ENCODE results near the gene OR10H1.
"Not testable (repeated sequence)": the region's sequence is repeated elsewhere in the genome, so short reads cannot be mapped to it uniquely, and the experiment has no call there.

OR10H1 gene

DNA sequence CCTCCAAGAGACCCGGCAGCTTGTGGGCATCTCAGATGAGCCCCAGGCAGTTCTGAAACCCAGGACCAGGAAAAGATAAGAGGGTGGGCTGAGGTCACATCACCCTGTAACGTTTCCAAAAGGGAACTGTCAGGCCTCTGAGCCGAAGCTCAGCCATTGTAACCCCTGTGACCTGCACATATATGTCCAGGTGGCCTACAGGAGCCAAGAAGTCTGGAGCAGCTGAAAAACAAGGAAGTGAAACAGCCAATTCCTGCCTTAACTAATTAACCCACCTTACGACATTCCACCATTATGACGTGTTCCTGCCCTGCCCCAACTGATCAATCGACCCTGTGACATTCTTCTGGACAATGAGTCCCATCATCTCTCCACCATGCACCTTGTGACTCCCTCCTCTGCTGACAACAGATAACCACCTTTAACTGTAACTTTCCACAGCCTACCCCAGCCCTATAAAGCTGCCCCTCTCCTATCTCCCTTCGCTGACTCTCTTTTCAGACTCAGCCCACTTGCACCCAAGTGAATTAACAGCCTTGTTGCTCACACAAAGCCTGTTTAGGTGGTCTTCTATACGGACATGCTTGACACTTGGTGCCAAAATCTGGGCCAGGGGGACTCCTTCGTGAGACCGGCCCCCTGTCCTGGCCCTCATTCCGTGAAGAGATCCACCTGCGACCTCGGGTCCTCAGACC is 13.3 kb upstream of the OR10H1 start:
- not testable (repeated sequence) for DNase-seq (ENCODE audit: low read depth in 3 of 3)

DNA sequence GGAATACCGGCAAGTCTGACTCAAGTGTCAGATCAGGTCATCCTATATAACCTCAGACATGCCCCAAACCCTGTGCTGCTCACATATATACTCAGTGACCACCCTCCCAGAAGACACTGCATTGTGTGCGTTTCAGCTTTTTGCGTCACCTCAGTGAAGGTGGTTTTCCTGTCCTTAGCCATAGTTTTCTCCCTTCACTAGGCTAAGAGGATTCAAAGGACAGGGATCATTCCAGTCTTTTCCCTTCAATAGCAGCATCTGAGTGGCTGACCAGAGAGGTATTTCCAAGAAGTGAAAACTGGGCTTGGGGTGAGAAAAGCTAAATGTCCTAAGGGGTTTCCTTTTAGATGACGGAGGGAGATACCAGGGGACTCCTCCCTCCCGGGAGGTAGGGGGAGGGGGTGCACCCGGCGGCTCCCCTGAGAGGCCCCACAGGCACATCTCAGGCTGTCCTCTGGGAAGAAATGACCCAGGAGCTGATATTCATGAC is 12.7 kb upstream of the OR10H1 start:
- DNase-seq (ENCODE audit: low read depth in 3 of 3): no peak

DNA sequence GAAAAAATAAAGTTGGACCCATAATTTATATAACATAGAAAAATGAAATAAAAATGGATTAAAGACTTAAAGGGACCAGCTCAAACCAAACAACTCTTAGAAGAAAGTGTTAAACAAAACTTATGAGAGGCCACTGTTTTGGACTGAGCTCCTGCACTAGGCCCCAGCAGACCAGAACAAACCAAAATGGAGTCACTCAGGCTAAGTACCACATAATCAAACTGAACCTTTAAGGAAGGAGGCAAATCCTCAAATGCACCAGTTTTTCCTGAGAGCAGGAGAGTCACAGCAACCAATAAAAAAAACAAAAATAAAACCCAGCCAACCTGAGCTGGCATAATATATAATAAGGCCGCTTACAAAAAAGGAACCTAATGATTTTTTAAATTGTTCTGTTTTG is 10.3 kb upstream of the OR10H1 start:
- no peak for DNase-seq (ENCODE audit: low read depth in 3 of 3)

DNA sequence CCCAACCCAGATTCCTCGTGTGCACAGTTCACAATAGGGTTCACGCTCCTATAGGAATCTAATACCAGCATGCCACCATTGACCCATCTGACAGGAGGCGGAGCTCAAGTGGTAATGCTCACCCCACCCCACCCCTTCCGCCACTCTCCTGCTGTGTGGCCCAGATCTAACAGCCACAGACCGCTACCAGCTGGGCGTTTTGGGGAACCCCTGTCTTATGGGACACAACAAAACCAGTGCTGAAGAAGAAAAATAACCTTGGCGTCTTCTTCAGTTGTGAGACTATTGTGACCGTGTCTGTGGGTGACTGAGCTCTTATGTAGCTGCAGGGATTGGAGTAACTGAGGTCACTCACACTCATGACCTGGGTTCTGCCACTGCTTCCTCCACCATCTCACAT is 5.2 kb upstream of the OR10H1 start:
- no peak for DNase-seq (ENCODE audit: low read depth in 3 of 3)

DNA sequence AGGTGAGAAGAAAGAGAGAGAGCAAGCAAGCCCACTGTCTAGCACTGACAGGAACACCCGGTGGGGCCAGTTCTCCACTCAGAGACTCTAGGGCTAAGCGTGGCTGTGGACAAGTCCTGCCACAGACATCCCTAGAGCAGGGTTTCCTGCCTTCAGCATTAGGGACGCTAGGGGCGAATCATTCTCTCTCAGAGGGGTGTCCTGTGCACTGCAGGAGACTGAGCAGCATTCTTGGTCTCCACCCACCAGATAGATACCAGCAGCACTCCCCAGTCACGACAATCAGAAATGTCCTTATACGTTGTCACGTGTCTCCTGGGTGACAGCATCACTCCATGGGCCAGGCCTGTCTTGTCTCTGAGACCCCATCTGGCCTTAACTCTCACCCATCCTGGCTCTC is 1.5 kb downstream of the OR10H1 start:
- DNase-seq (ENCODE audit: low read depth in 3 of 3): no peak

DNA sequence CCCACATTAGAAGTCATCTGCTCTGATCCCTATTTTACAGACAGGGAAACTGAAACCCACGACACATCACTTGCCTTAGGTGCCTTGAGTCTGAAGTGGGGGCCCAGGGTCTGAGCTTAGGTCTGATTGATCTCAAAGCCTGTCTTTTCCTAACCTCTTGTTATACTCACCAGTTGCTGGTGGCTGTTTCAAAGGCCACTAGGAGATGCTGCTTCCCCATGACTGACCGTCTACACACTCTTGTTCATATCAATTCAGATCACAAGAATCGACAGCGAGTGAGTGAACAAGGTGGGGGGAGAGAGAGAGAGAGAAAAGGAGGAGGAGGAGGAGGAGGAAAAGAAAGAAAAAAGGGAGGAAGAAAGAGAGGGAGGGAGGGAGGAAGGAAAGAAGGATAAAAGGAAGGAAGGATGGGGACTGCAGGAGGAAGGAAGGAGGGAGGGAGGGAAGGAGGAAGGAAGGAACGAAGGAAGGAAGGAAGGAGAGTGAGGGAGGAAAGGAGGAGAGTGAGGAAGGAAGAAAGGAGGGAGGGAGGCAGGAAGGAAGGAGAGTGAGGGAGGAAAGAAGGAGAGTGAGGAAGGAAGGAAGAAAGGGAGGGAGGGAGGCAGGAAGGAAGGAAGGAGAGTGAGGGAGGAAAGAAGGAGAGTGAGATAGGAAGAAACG is 3.3 kb downstream of the OR10H1 start:
- no peak for DNase-seq (ENCODE audit: low read depth in 3 of 3)

DNA sequence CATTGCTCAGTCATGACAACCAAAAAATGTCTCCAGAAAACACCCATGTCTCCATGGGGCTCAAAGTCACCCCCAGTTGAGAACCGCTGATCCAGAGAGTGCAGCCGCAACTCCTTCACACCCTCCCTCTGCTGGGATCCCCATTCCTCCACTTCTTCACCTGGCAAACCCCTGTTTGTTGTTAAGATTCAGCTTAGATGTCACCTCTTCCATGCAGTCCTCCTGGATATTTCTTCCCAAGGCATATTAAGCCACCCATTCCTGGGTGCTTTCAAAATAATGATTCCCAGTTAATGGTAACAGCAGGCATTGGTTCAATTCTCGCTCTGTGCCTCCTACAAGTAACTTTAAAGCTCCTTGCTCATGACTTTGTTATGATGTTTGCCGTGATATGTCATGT is 4.0 kb downstream of the OR10H1 start:
- no peak for DNase-seq (ENCODE audit: low read depth in 3 of 3)

DNA sequence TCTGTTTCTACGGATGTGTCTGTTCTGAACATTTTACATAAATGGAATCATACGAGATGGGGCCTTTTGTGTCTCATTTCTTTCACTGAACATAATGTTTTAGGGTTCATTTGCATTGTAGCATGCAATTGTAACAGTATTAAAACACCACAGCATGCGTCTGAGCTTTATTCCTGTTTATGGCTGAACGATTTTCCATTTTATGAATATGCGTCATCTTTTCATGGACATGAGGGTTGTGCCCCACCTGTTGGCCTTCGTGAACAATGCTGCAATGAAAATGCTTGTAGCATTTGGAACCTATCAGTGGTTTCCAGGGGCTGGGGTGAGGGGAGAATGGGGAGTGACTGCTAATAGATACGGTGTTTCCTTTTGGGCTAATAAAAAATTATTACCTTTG is 5.1 kb downstream of the OR10H1 start:
- no peak for DNase-seq (ENCODE audit: low read depth in 3 of 3)

DNA sequence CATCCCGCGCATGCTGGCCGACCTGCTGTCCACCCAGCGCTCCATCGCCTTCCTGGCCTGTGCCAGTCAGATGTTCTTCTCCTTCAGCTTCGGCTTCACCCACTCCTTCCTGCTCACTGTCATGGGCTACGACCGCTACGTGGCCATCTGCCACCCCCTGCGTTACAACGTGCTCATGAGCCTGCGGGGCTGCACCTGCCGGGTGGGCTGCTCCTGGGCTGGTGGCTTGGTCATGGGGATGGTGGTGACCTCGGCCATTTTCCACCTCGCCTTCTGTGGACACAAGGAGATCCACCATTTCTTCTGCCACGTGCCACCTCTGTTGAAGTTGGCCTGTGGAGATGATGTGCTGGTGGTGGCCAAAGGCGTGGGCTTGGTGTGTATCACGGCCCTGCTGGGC is 21.2 kb downstream of the OR10H1 start:
- DNase-seq (ENCODE audit: low read depth in 3 of 3): not testable (repeated sequence)

DNA sequence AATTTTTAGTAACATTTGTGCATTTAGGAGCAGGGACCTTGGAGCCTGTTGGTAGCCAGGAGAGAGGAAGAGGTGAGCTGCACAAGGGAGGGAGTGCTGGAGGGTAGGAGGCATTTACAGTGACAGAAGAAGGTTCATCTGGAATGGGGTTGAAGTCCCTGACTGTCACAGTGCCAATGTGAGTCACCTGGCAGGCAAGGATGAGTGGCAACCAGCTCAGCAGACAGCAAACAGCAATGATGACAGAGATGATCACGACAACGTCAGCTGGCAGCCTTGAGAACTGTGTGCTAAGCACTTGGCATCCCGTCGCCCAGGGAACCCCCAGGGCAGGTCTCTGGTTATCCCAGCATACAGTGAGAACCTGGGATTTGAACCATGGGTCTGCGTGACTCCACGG is 25.4 kb downstream of the OR10H1 start:
- DNase-seq (ENCODE audit: low read depth in 3 of 3): no peak

DNA sequence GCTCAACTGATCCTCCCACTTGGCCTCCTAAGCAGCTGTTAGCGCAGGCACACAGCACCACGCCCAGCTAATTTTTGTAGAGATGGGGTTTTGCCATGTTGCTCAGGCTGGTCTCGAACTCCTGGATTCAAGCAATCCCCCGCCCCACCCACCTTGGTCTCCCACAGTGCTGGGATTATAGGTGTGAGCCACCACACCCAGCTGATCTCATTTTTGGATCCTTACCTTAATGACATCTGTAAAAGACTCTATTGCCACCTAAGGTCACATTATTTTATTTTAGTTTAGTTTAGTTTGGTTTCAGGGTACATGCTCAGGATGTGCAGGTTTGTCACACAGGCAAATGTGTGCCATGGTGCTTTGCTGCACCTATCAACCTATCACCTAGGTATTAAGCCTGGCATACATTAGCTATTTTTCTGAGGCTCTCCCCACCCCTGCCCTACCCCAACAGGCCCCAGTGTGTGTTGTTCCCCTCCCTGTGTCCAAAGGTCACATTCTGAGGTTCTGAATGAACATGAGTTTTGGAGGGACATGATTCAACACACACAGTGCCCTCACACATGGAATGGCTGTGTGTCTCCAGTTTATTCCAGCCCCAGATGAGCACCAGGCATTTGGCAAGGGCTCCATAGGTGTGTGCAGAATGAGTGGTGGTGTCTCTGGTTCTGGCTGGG is 26.7 kb downstream of the OR10H1 start:
- no peak for DNase-seq (ENCODE audit: low read depth in 3 of 3)

DNA sequence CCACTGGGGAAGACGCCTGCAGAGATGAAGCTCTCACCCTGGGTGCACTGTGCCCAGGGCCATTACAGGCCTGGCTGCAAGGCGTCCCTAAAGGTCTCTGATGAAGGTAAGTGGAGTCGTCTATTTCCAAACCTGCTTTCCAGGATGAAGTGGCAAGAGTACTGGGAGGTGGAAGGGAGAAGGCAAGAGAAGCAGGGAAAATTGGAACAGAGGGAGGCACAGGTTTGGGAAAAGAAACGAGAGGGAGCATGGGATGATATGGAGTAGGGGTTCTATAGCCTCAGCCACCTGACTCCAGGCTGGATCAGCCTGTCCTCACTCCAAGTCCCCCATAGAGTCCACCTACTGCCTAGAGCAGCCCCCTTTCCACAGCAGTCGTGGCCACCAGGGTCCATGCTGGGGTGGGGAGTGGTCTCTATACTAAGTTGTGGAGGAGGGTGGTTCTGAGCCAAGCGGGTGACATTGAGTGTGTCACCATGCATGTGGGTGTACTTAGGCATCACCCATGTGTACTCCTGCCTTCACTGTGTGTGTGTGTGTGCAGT is 27.8 kb downstream of the OR10H1 start, which contains the start of gene OR10H5:
Gene OR10H5 (plus strand): TSS at position 51 of the 545 bp plus-strand sequence. CDS start 6,388 bp downstream, outside the sequence.
- no peak for DNase-seq (ENCODE audit: low read depth in 3 of 3)

DNA sequence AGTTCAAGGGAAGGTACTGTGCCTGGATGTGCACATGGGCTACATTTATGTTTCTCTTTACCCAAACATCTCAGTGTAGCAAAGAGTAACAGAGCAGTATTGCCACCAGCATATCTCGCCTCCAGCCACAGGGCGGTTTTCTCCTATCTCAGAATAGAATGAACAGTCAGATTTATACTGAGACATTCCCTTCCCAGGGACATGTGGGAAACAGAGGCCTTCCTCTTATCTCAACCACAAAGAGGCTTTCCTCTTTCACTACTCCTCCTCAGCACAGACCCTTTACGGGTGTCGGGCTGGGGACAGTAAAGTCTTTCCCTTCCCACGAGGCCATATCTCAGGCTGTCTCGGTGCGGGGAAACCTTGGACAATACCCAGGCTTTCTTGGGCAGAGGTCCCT is 32.6 kb downstream of the OR10H1 start:
- DNase-seq (ENCODE audit: low read depth in 3 of 3): not testable (repeated sequence)

DNA sequence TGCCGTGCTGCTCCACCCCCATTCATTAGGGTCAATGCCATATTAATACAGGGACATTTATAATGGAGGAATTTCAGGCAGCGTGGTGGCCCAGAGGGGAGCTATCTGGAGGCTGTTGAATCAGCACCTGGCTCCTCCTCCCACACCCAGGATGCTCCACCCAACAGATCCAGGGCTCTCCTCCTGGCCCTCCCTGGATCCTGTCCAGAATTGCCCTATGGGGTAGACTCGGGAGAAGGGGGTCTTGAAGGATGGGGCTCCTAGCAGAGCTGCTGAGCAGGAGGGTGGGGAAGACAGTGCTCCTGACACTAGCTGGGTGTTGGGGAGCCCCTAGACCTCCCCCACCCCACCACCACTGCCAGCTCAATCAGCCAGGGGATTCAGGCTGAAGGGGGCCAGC is 33.3 kb downstream of the OR10H1 start:
- DNase-seq (ENCODE audit: low read depth in 3 of 3): no peak

DNA sequence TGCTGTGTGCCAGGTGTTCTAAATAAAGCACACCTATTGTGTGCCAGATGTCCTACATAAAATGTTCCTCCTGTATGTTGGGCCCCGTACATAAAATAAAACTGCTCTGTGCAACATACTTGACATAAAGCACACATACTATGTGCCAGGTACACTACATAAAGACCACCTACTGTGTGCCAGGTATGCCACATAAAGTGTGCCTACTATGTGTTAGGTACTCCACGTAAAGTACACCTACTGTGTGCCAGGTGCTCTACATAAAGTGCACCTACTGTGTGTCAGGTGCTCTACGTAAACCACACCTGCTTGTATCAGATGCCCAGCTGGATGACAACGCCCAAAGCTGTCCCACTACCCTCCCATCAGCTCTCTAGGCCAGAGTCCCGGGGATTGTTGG is 33.8 kb downstream of the OR10H1 start:
- no peak for DNase-seq (ENCODE audit: low read depth in 3 of 3)

DNA sequence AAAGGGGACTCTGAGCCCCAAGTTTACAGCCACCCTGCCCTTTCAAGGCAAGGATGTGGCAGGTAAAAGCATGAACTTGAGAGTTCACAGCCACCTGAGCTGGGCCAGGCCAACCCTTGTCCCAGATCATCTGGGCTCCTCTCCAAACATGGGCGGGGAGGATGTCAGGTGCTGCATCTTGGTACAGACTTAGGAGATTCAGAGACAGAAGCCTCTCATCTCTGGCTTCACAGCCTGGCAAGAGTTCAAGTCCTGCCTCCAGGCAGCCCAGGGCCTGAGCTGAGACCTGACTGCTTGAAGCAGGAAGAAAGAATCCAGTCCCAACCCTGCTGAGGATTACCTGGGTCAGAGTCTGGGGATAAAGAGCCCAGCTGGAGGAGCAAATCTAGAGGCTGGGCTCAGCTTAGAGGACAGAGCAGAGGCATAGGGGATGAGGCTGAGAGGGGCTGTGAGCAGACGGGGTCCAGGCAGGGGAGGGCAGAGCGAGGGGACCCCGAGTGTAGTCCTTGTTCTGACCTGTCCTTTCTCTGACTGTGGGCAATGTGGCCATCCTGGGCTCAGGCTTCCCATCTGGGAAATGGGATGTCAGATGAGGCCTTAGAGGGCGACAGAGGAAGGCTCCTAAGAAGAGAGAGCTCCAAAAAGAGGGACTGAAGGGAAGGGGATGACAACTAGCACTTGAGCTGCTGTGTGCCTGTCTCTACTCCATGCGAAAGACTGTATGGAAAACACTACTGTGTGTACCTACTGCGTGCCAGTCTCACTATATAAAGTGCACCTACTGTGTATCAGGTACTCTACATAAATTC is 34.6 kb downstream of the OR10H1 start:
- no peak for DNase-seq (ENCODE audit: low read depth in 3 of 3)

DNA sequence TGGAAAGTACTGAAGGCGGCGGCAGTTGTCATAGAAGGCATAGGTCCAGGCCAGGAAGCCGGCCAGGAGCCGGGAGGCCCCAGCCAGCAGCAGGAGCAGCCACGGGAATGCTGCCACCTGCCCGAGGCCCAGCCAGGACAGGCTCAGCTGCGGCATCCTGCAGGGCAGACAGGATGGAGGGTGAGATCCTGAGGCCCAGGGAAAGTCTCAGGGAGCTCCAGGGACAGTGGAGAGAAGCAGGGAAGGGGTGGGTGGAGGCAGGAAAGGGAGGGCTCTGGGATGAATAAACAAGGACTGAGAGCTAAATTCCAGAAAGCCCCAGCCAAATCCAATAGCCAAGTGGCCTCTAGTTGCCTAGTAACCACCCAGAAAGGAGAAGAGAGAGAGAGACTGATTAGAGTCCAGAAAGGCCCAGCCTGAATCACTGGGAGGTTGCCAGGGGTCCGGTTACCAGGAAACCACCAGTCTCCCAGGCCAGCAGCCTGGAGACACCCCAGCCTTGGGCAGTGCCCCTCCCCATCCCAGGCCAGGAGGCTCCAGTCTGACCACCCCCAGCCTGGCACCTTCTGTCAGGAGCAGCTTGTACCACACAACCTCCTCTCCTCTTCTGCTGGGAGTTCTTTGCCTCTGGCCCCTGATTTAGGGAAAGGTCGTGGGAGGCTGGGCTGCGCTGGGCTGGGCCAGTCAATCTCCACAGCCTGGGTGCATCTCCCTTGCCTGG is 35.5 kb downstream of the OR10H1 start:
- DNase-seq (ENCODE audit: low read depth in 3 of 3): no peak

DNA sequence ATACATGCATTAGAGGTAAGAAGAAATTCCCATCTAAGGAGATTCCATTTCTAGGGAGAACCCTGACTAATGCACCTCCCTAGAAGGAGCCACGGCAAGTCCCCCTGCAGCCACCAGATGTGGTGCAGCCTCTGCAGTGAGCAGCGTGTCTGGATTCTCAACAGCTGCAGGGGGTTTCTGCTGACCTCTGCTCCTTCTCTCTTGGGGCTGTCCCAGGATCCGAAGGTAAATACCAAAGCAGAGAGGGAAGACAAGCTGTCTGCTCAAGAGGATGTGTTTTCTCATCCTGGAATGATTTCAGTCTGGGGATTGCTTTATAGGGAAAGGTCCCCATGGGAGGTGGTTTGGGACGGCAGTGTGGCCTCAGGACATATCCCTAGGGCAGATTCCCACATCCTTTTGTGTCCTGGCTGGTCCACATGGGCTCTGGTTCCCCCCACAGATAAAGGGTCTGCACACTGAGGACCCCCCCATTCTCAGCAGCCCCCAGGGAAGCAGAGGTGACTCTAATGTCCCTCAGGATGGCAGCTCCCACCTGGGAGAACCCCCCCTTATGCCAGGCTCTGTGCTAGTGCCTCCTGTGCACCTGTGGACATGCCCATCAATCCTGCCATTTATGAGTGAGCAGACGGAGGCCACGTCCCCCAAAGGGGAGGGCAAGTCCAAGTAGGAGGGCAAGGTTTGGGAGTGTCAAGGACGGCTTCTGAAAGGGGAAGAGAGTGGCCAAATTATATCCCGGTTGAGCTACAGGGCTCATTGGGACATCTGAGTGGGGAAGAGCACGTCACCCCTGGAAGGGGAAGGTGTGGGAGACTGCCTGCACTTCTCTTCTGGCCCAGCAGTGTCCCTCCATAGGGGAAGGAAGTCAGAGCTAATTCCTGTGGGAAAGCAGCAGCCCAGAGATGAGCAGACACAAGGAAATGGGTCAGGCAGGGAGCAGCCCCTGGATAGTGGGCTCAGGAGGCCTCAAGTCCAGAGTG is 38.2 kb downstream of the OR10H1 start:
- no peak for DNase-seq (ENCODE audit: low read depth in 3 of 3)

DNA sequence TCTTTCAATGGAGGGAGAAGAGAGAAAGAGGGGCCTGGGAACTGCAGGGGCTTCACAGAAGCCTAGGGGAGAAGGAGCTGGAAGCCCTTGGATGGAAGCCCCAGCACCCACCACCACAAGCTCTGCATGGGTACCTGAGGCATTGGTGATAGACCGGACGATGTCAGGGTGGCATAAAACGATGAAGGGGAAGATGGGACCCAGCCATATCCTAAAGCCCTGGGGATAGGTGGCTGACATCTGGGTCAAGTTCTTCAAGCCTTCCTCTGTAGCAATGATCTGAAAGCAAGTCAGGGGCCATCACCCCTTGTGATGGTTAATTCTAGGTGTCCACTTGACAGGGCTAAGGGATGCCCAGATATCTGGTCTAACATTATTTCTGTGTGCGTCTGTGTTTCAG is 39.2 kb downstream of the OR10H1 start:
- DNase-seq (ENCODE audit: low read depth in 3 of 3): no peak

DNA sequence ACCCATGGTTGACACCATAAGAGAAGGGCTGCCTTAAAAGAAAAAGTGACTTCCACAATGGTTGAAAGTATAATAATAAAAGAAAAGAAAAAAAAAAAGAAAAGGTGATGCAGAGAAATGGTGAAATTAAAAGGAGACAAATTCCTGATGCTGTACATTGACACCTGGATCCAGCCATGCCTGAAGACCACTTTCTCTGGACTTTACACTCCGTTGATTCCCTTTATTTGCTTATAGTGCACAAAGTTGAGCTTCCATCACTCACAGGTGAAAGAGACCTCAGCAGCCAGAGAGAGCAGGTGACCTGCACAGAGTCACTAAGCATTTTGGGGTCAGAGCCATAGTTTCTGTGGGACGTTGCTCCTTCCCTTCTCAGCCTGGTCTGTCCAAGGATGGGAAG is 40.2 kb downstream of the OR10H1 start:
- DNase-seq (ENCODE audit: low read depth in 3 of 3): no peak

Data from stimulated activated CD4-positive, alpha-beta T cell treated with anti-CD3 and anti-CD28 coated beads, TNF-alpha, amount 100 ng/mL, for 48 hours (primary cell).